GM12892 (cell line): ENCODE measurements around the gene RAB15.

Experiments
- POLR2A ChIP-seq: IDR thresholded peaks from 2 replicates; pipeline ENCODE4 v1.6.1; 2011; ENCODE audit warnings: low read depth, low read length, control low read depth
- POLR2AphosphoS5 ChIP-seq: IDR thresholded peaks from 2 replicates; pipeline ENCODE4 v1.6.1; 2011; ENCODE audit warnings: low read depth, low read length, control low read depth

DNA sequence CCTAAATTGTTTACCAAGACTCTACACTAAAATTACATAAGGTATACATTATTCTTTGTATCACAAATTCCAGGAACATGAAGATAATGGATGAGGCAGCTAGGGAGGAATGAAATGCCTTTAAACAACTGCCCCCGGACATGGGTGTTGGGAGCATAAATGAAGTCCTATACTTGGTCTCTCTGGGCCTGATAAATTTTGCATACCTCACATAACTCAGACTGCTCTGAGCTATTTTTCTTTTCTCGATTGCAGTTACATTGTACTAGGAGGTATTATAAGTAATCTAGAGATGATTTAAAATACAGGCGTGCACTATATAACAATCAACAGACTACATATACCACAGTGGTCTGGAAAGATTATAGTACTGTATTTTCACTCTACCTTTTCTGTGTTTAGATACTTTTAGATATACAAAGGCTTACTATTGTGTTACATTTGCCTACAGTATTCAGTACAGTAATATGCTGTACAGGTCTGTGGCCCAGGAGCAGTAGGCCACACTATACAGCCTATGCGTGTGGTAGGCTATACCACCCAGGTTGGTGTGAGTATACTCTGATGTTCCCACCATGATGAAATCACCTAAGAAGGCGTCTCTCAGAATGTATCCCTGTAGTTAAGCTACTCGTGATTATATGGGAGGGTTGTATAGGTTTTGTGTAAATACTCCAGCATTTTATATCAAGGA is 28.9 kb upstream of the RAB15 start:
- no peak for TF ChIP-seq POLR2AphosphoS5
- no peak for TF ChIP-seq POLR2A
